IMR-90 (cell line): Measurements from ENCODE around the gene ZNF248. TPM values are rescaled to one million over a fixed set of nuclear protein-coding genes. Genes with fewer than 3 reads are reported as not detected.

Source experiments
- ATAC-seq: fragments of 200-7000 bp; cut with Tn5 transposase; 2 replicates; pipeline ENCODE4 v1.9.1; 2020; ENCODE audit warnings: low read depth, mild to moderate bottlenecking, moderate library complexity
- BruUV-seq: library from RNA; stranded (reverse); fragments of 400-500 nt; replicated peaks from 2 replicates; lab custom pipeline; 2021; lab: Mats Ljungman, UMichigan
- CTCF ChIA-PET: fragments of 300-600 bp; formaldehyde crosslinking; extraction: SDS; loops from one replicate; lab custom pipeline; 2021; ENCODE audit warnings: antibody characterized with exemption; lab: Yijun Ruan, JAX
- POLR2A ChIA-PET: fragments of 300-600 bp; sonication (Branson Sonifier 250); formaldehyde crosslinking; loops from one replicate; lab custom pipeline; 2022; ENCODE audit warnings: antibody characterized with exemption; ENCODE audit not compliant: unreplicated experiment; lab: Charles Lee
- DNase-seq: peaks from one replicate; pipeline ENCODE4 v3.0.0; 2013
- H2AFZ ChIP-seq: replicated peaks from 2 replicates; pipeline ENCODE3; 2013; ENCODE audit warnings: low read length, mild to moderate bottlenecking; ENCODE audit not compliant: poor library complexity
- H2AK5ac ChIP-seq: 2 replicates; pipeline ENCODE4 v1.6.1; 2013; ENCODE audit warnings: low read depth, low read length, inconsistent platforms
- H2AK9ac ChIP-seq: replicated peaks from 2 replicates; pipeline ENCODE3; 2013; ENCODE audit warnings: mild to moderate bottlenecking, low read depth, low read length, moderate library complexity; ENCODE audit not compliant: poor library complexity
- H2BK120ac ChIP-seq: 2 replicates; pipeline ENCODE4 v1.6.1; 2013; ENCODE audit warnings: low read depth, low read length, inconsistent platforms
- H2BK15ac ChIP-seq: 3 replicates; pipeline ENCODE4 v1.6.1; 2013; ENCODE audit warnings: low read depth, low read length, inconsistent platforms
- H2BK20ac ChIP-seq: 2 replicates; pipeline ENCODE4 v1.6.1; 2013; ENCODE audit warnings: low read depth, mild to moderate bottlenecking, inconsistent platforms, low read length, moderate library complexity
- H2BK5ac ChIP-seq: 2 replicates; pipeline ENCODE4 v1.6.1; 2013; ENCODE audit warnings: mild to moderate bottlenecking, low read depth, low read length, inconsistent platforms; ENCODE audit not compliant: poor library complexity, severe bottlenecking
- H3K14ac ChIP-seq: replicated peaks from 2 replicates; pipeline ENCODE4 v1.6.1; 2013; ENCODE audit warnings: low read depth, low read length, inconsistent platforms
- H3K18ac ChIP-seq: 2 replicates; pipeline ENCODE4 v1.6.1; 2013; ENCODE audit warnings: low read depth, low read length, control low read depth
- H3K23ac ChIP-seq: 2 replicates; pipeline ENCODE4 v1.6.1; 2013; ENCODE audit warnings: low read depth, low read length, inconsistent platforms
- H3K27ac ChIP-seq: 2 replicates; pipeline ENCODE4 v1.5.1; 2013; ENCODE audit warnings: mild to moderate bottlenecking, control low read depth, low read length; ENCODE audit not compliant: insufficient read depth
- H3K27me3 ChIP-seq: 2 replicates; pipeline ENCODE4 v1.6.1; 2013; ENCODE audit warnings: low read length; ENCODE audit not compliant: control insufficient read depth, insufficient read depth
- H3K36me3 ChIP-seq: 2 replicates; pipeline ENCODE4 v1.6.1; 2013; ENCODE audit warnings: low read length, mixed read lengths; ENCODE audit not compliant: control insufficient read depth, insufficient read depth
- H3K4ac ChIP-seq: 2 replicates; pipeline ENCODE4 v1.6.1; 2013; ENCODE audit warnings: low read depth, low read length, inconsistent platforms
- H3K4me1 ChIP-seq: 2 replicates; pipeline ENCODE4 v1.6.1; 2013; ENCODE audit warnings: low read length, mixed read lengths; ENCODE audit not compliant: control insufficient read depth, insufficient read depth
- H3K4me2 ChIP-seq: 2 replicates; pipeline ENCODE4 v1.6.1; 2013; ENCODE audit warnings: low read depth, mild to moderate bottlenecking, control low read depth, low read length, moderate library complexity
- H3K4me3 ChIP-seq: 2 replicates; pipeline ENCODE4 v1.5.1; 2013; ENCODE audit warnings: low read depth, mild to moderate bottlenecking, control low read depth, low read length, moderate library complexity; ENCODE audit not compliant: insufficient read depth
- H3K56ac ChIP-seq: 2 replicates; pipeline ENCODE4 v1.6.1; 2013; ENCODE audit warnings: low read length, inconsistent platforms; ENCODE audit not compliant: insufficient read depth; ENCODE audit errors: extremely low read depth
- H3K79me1 ChIP-seq, 2 experiments: 2 replicates each; pipeline ENCODE4 v1.6.1; 2013; ENCODE audit warnings: low read length in 2 of 2, inconsistent platforms in 1 of 2, low read depth in 1 of 2
- H3K9ac ChIP-seq: 2 replicates; pipeline ENCODE4 v1.6.1; 2013; ENCODE audit warnings: low read depth, low read length, control low read depth
- H3K9me1 ChIP-seq: 2 replicates; pipeline ENCODE4 v1.6.1; 2013; ENCODE audit warnings: low read length, inconsistent platforms; ENCODE audit not compliant: insufficient read depth
- H3K9me3 ChIP-seq: 2 replicates; pipeline ENCODE4 v1.6.1; 2013; ENCODE audit warnings: low read length; ENCODE audit not compliant: control insufficient read depth, insufficient read depth
- H4K20me1 ChIP-seq: 2 replicates; pipeline ENCODE4 v1.6.1; 2013; ENCODE audit warnings: low read length, inconsistent platforms; ENCODE audit not compliant: insufficient read depth
- H4K5ac ChIP-seq: 2 replicates; pipeline ENCODE4 v1.6.1; 2013; ENCODE audit warnings: mild to moderate bottlenecking, low read depth, low read length, control low read depth
- H4K8ac ChIP-seq, 2 experiments: 2 replicates each; pipeline ENCODE4 v1.6.1; 2013; ENCODE audit warnings: low read depth in 2 of 2, low read length in 2 of 2, control low read depth in 1 of 2, inconsistent platforms in 1 of 2
- H4K91ac ChIP-seq: 2 replicates; pipeline ENCODE4 v1.6.1; 2013; ENCODE audit warnings: low read depth, low read length, inconsistent platforms; ENCODE audit not compliant: insufficient read depth
- CEBPB ChIP-seq: IDR thresholded peaks from 2 replicates; pipeline ENCODE4 v1.6.1; 2012; ENCODE audit warnings: low read depth, low read length, improper control_type of control experiment
- CHD1 ChIP-seq: IDR thresholded peaks from 2 replicates; pipeline ENCODE4 v1.6.1; 2012; ENCODE audit warnings: low read depth, low read length, improper control_type of control experiment
- CTCF ChIP-seq: conservative IDR thresholded peaks from 2 replicates; pipeline ENCODE4 v1.5.1; 2012; ENCODE audit warnings: mild to moderate bottlenecking, low read depth, low read length, improper control_type of control experiment
- MXI1 ChIP-seq: IDR thresholded peaks from 2 replicates; pipeline ENCODE4 v1.6.1; 2012; ENCODE audit warnings: low read depth, mild to moderate bottlenecking, low read length, moderate library complexity, borderline replicate concordance
- RAD21 ChIP-seq: IDR thresholded peaks from 2 replicates; pipeline ENCODE4 v1.6.1; 2012; ENCODE audit warnings: low read length, improper control_type of control experiment
- RCOR1 ChIP-seq: IDR thresholded peaks from 2 replicates; pipeline ENCODE4 v1.6.1; 2012; ENCODE audit warnings: mild to moderate bottlenecking, low read length, improper control_type of control experiment; ENCODE audit not compliant: insufficient replicate concordance
- SMC3 ChIP-seq: fragments of 150-350 bp; IDR thresholded peaks from 2 replicates; pipeline ENCODE4 v1.6.1; 2016; ENCODE audit warnings: low read depth, mild to moderate bottlenecking, antibody characterized with exemption, low read length, moderate library complexity
- USF2 ChIP-seq: fragments of 150-350 bp; IDR thresholded peaks from 2 replicates; pipeline ENCODE4 v1.6.1; 2017; ENCODE audit warnings: mild to moderate bottlenecking, antibody characterized with exemption, low read length, low read depth
- WGBS, 2 experiments: methylation state at CpG; one replicate each; pipeline versions ENCODE4 v1.1.5 to v1.1.7; 2013; ENCODE audit warnings: missing lambda C conversion rate in 2 of 2; ENCODE audit not compliant: insufficient read length in 1 of 2; ENCODE audit errors: extremely low coverage in 2 of 2; 5-methylcytosine and 5-hydroxymethylcytosine counted together
- dilution Hi-C: fragments of 300-500 bp; cut with HindIII; formaldehyde crosslinking; loops from one replicate; pipeline ENCODE4 v1.14.3; 2018; ENCODE audit warnings: low sequenced_read_pairs; ENCODE audit not compliant: unreplicated experiment
- in situ Hi-C: fragments of 300-500 bp; cut with MboI; formaldehyde crosslinking; loops from 3 replicates; pipeline ENCODE4 v1.14.3; 2019; ENCODE audit warnings: low sequenced_read_pairs, inconsistent platforms, mixed read lengths
- intact Hi-C: fragments of 100-400 bp; cut with micrococcal nuclease; formaldehyde crosslinking; loops from 2 replicates; pipeline ENCODE4 v1.10.0; 2022
- polyA plus RNA-seq, 3 experiments: library from polyadenylated mRNA; depleted of rRNA; stranded (reverse); fragments of >200 nt; gene quantifications; 2 replicates each; pipeline ENCODE4 v1.2.3, GENCODE V29; 2012; ENCODE audit warnings: low replicate concordance in 1 of 3
- total RNA-seq: library from RNA; depleted of rRNA; stranded (reverse); fragments of >200 nt; gene quantifications from 2 replicates; pipeline ENCODE4 v1.2.3, GENCODE V29; 2012

ZNF248 gene
- total and polyA plus RNA-seq, 2 of the 4 experiments (the other 2 are of a cell fraction): 5.1 to 5.7 TPM

GRCh38 chr10:37754538-37755323, 102.7 kb downstream of the ZNF248 start:
- no peak overlapping the region for H3K56ac ChIP-seq
- peaks cover 21% of the 10 kb centered on the region for H3K9me3 ChIP-seq
- H3K4me1 ChIP-seq: no peaks in the 10 kb centered on the region
- H3K9me1 ChIP-seq: no peaks in the 10 kb centered on the region
- no TSS peak for BruUV-seq
- no peaks in the 10 kb centered on the region for H3K79me1 ChIP-seq
- peak; percentile 85 for ATAC-seq
- no peak overlapping the region for H3K4me3 ChIP-seq
- H4K8ac ChIP-seq: no peak overlapping the region
- H4K91ac ChIP-seq: no peak overlapping the region
- H3K18ac ChIP-seq: no peak overlapping the region
- H4K5ac ChIP-seq: no peak overlapping the region
- H2BK5ac ChIP-seq: no peak overlapping the region
- no peak overlapping the region for H3K9ac ChIP-seq
- no peak for DNase-seq
- TF ChIP-seq CTCF (peak; percentile 42), CHD1 (no peak), RCOR1 (no peak), SMC3 (no peak), MXI1 (no peak), USF2 (no peak), CEBPB (no peak), RAD21 (peak; percentile 51)
- no peak overlapping the region for H3K27ac ChIP-seq
- CTCF ChIA-PET: no interaction called here
- no CpG with 5 or more reads among the region's 2 CpGs for WGBS, 2 experiments
- H2BK20ac ChIP-seq: no peak overlapping the region
- no peak overlapping the region for H2BK15ac ChIP-seq
- H3K4me2 ChIP-seq: no peak overlapping the region
- intact Hi-C loops (loop anchor here (5.0 kb wide), 1 partner anchor 852 kb away; no protein-coding TSS in a partner anchor), dilution Hi-C loops (no loop called here), in situ Hi-C loops (no loop called here)
- H4K20me1 ChIP-seq: no peaks in the 10 kb centered on the region
- H3K14ac ChIP-seq: no peak overlapping the region
- H3K27me3 ChIP-seq: no peaks in the 10 kb centered on the region
- no peak overlapping the region for H3K4ac ChIP-seq
- H2AK5ac ChIP-seq: no peak overlapping the region
- no peak overlapping the region for H2AK9ac ChIP-seq
- H2BK120ac ChIP-seq: no peak overlapping the region
- no peak overlapping the region for H3K23ac ChIP-seq
- POLR2A ChIA-PET: no interaction called here
- no peak overlapping the region for H2AFZ ChIP-seq
- H3K36me3 ChIP-seq: no peaks in the 10 kb centered on the region
